Left ventricle myocardium superior (tissue), 1 donor: ENCODE measurements around the gene NR2F1-AS1. TPM values are rescaled to one million over a fixed set of nuclear protein-coding genes. Genes with fewer than 3 reads are reported as not detected.

Experiments used
- ATAC-seq: fragments of 200-7000 bp; cut with Tn5 transposase; one replicate; pipeline ENCODE4 v1.9.1; 2020; ENCODE audit warnings: mild to moderate bottlenecking, moderate library complexity
- DNase-seq: peaks from one replicate; pipeline ENCODE4 v3.0.0-alpha.2; 2020
- intact Hi-C: fragments of 100-400 bp; cut with micrococcal nuclease; formaldehyde crosslinking; loops from one replicate; pipeline ENCODE4 v1.11.0; 2022
- total RNA-seq: library from RNA; stranded (reverse); fragmentation: NEBNext Ultra II Directional; extraction: Animal tissue kit (Norgen Biotek cat#: 25700); gene quantifications from one replicate; pipeline ENCODE4 v1.2.1, GENCODE V29; 2021
- donor health status: DM: no; HTN: yes; CAD: no; lungs with severe emphysema.

Gene NR2F1-AS1
- total RNA-seq, 1 donor from 2014 or later = 0.57 TPM

DNA sequence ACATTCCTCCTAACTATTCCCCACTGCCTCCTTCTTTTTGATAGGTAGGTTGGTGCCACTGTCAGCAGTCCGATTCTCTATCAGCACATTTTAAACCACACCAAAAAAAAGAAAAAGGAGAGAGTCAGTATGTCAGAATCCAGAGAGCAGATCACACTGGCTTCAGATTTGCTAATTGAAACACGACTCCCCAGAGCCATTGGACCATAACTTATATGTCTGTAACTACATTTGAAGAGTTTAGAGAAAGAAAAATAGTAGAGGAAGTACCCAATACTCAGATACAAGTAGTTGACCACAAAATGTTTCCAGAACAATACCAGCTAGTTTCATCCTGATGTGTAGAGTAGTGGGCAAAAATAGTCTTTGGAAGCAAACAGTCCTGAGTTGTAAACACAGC is 216.6 kb downstream of the NR2F1-AS1 start:
- no peak for ATAC-seq

DNA sequence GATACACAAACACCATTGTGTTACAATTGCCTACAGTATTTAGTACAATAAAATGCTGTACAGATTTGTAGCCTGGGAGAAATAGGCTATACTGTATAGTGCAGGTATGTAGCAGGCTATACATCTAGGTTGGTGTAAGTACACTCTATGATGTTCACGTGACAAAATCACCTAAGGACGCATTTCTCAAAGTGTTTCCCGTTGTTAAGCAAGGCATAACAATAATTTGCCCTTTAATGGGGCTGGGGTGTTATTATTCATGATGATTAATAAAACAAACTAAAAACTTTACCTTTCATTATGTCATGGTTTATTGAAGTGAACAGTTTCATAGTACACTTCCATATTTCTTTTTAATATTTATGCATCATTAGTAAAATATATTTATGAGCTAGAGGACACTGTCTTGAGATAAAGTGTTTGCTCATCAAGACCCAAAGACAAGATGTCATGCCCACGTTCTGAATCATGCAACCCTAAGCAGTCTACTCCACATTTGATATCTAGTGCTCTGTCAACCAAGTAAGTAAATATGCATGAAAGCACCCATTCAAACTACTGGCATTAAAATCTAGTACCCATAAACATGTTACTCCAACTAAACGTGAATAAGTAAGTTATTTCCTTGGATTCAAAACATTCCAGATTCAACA is 220.5 kb downstream of the NR2F1-AS1 start:
- intact Hi-C loops = no loop called here
- DNase-seq (no peak), ATAC-seq (no peak)

More for the DNA sequence above, 216.6 kb downstream of the NR2F1-AS1 start:
- no peak for DNase-seq
- intact Hi-C loops = no loop called here

DNA sequence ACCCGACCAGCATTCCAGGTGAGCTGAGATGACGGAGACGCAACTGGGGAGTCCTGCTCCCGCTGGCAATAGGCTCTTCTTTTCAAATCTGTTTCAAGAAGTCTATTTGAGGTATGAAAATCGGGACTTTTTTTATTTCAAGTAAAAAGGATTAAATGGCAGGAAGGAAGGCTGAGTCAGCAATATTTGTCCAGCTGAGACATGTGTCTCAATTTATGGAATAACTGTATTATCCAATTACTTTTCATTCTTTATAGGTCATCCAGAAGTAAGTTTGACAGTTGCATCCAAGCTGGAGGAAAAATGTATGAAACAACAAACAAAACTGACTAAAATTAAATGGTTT is 221.1 kb downstream of the NR2F1-AS1 start:
- intact Hi-C loops = no loop called here
- DNase-seq (no peak), ATAC-seq (no peak)

Other genes starting within 250 kb of the NR2F1-AS1 start
- gene NR2F1, start 2.0 kb upstream of the NR2F1-AS1 start, total RNA-seq = 1.9 TPM
- gene POU5F2, start 160.4 kb upstream of the NR2F1-AS1 start, total RNA-seq = 0.30 TPM